Caco-2 (cell line): ENCODE data around the gene FAM170B. TPM values are rescaled to one million over a fixed set of nuclear protein-coding genes. Genes with fewer than 3 reads are reported as not detected.

ENCODE experiments used
- BruUV-seq: library from RNA; stranded (reverse); fragments of 400-500 nt; replicated peaks from 2 replicates; lab custom pipeline; 2021; lab: Mats Ljungman, UMichigan
- CTCF ChIA-PET: fragments of 300-600 bp; sonication (Branson Sonifier 250); formaldehyde crosslinking; loops from one replicate; lab custom pipeline; 2022; ENCODE audit warnings: antibody characterized with exemption; lab: Charles Lee
- POLR2A ChIA-PET: fragments of 300-600 bp; sonication (Branson Sonifier 250); formaldehyde crosslinking; loops from one replicate; lab custom pipeline; 2022; ENCODE audit warnings: antibody characterized with exemption; lab: Charles Lee
- DNase-seq, 2 experiments: peaks; one replicate each; pipeline versions ENCODE4 v3.0.0 to v3.0.0-alpha.2; 2020 to 2022
- H3K27me3 ChIP-seq: replicated peaks from 2 replicates; pipeline ENCODE4 v1.6.0; 2011; ENCODE audit warnings: low read length; ENCODE audit not compliant: control insufficient read depth, insufficient read depth
- H3K36me3 ChIP-seq: 2 replicates; pipeline ENCODE4 v1.5.1; 2011; ENCODE audit warnings: low read length; ENCODE audit not compliant: control insufficient read depth, insufficient read depth
- H3K4me1 ChIP-seq: fragments of 250-450 bp; sonication (Bioruptor Pico); 2 replicates; pipeline ENCODE4 v1.5.1; 2020; ENCODE audit warnings: mild to moderate bottlenecking
- H3K4me3 ChIP-seq: 2 replicates; pipeline ENCODE4 v1.5.1; 2011; ENCODE audit warnings: low read depth, mild to moderate bottlenecking, control low read depth, low read length
- H3K9me3 ChIP-seq: fragments of 250-450 bp; sonication (Bioruptor Pico); 2 replicates; pipeline ENCODE4 v1.5.1; 2020; ENCODE audit warnings: mild to moderate bottlenecking, moderate library complexity
- H3K27ac Mint-ChIP-seq: one replicate; pipeline ENCODE4 v1.8.0; 2022; ENCODE audit warnings: mixed read lengths; ENCODE audit not compliant: unreplicated experiment
- H3K27me3 Mint-ChIP-seq: one replicate; pipeline ENCODE4 v1.8.0; 2022; ENCODE audit warnings: mixed read lengths; ENCODE audit not compliant: insufficient read depth, unreplicated experiment
- H3K36me3 Mint-ChIP-seq: one replicate; pipeline ENCODE4 v1.8.0; 2022; ENCODE audit warnings: mild to moderate bottlenecking, mixed read lengths; ENCODE audit not compliant: insufficient read depth, unreplicated experiment
- H3K4me1 Mint-ChIP-seq: one replicate; pipeline ENCODE4 v1.8.0; 2022; ENCODE audit warnings: low read depth, mixed read lengths; ENCODE audit not compliant: unreplicated experiment
- H3K4me3 Mint-ChIP-seq: one replicate; pipeline ENCODE4 v1.8.0; 2022; ENCODE audit warnings: mild to moderate bottlenecking, moderate library complexity, mixed read lengths; ENCODE audit not compliant: unreplicated experiment
- H3K9me3 Mint-ChIP-seq: one replicate; pipeline ENCODE4 v1.8.0; 2022; ENCODE audit warnings: mixed read lengths; ENCODE audit not compliant: unreplicated experiment
- intact Hi-C: fragments of 100-400 bp; cut with micrococcal nuclease; formaldehyde crosslinking; loops from one replicate; pipeline ENCODE4 v1.10.0; 2022; ENCODE audit not compliant: unreplicated experiment
- total RNA-seq: library from RNA; stranded (reverse); gene quantifications from 2 replicates; pipeline ENCODE4 v1.2.3, GENCODE V29; 2022
- TF ChIP-seq, protein P1 (sequence below), 2 experiments: fragments of 200-600 bp in 1 of 2; IDR thresholded peaks; 1 replicate in 1 of 2; 2 replicates in 1 of 2; pipeline versions ENCODE4 v1.5.1 to v1.8.0; 2011 to 2022; ENCODE audit warnings: antibody characterized with exemption in 1 of 2, control low read depth in 1 of 2, inconsistent platforms in 1 of 2, low read depth in 1 of 2, low read length in 1 of 2, mild to moderate bottlenecking in 1 of 2, moderate library complexity in 1 of 2; ENCODE audit not compliant: insufficient read depth in 1 of 2, severe bottlenecking in 1 of 2, unreplicated experiment in 1 of 2

FAM170B gene
- total RNA-seq, 1 experiment from 2014 or later = not detected

DNA sequence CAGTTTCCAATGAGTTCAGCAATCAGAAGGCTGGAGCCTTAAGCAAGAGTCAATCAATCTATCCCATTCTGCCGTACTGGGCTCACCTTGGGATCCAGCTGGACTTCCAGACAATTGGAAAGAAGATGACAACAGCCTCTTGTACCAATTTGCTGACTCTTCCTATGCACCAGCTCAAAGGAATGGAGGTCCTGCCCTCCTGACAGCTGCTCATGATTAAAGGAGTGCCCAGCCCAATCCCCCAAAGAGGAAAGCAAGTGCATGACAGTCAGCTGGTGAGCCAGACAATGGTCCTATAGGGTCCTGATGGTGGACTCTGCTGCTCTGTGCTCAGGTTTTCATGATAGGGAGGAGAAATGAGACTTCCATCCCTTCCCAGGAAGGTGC lies 43.6 kb downstream of the FAM170B start:
- no peak for DNase-seq
- Histone ChIP-seq H3K4me1 (no peaks in the 10 kb centered on the region), H3K9me3 (peaks cover 9% of the 10 kb centered on the region), H3K36me3 (no peaks in the 10 kb centered on the region), H3K4me3 (no peak overlapping the region), H3K27me3 (peaks cover 1% of the 10 kb centered on the region; the same call in 1 of the 2 replicates)
- H3K4me1 Mint-ChIP-seq = no peaks in the 10 kb centered on the region
- CTCF ChIA-PET = no interaction called here
- peaks cover 29% of the 10 kb centered on the region for H3K27me3 Mint-ChIP-seq
- intact Hi-C loops = no loop called here
- H3K9me3 Mint-ChIP-seq = peaks cover 23% of the 10 kb centered on the region
- POLR2A ChIA-PET = no interaction called here
- H3K27ac Mint-ChIP-seq = no peak overlapping the region
- TF ChIP-seq, protein P1, sequence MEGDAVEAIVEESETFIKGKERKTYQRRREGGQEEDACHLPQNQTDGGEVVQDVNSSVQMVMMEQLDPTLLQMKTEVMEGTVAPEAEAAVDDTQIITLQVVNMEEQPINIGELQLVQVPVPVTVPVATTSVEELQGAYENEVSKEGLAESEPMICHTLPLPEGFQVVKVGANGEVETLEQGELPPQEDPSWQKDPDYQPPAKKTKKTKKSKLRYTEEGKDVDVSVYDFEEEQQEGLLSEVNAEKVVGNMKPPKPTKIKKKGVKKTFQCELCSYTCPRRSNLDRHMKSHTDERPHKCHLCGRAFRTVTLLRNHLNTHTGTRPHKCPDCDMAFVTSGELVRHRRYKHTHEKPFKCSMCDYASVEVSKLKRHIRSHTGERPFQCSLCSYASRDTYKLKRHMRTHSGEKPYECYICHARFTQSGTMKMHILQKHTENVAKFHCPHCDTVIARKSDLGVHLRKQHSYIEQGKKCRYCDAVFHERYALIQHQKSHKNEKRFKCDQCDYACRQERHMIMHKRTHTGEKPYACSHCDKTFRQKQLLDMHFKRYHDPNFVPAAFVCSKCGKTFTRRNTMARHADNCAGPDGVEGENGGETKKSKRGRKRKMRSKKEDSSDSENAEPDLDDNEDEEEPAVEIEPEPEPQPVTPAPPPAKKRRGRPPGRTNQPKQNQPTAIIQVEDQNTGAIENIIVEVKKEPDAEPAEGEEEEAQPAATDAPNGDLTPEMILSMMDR (IDR thresholded peaks at IDR 0.05; ENCODE audit: insufficient read depth in 1 of 2, low read depth in 1 of 2, low read length in 1 of 2, severe bottlenecking in 1 of 2, unreplicated experiment in 1 of 2) = no peak
- BruUV-seq = no TSS peak
- no peak overlapping the region for H3K4me3 Mint-ChIP-seq
- no peaks in the 10 kb centered on the region for H3K36me3 Mint-ChIP-seq

DNA sequence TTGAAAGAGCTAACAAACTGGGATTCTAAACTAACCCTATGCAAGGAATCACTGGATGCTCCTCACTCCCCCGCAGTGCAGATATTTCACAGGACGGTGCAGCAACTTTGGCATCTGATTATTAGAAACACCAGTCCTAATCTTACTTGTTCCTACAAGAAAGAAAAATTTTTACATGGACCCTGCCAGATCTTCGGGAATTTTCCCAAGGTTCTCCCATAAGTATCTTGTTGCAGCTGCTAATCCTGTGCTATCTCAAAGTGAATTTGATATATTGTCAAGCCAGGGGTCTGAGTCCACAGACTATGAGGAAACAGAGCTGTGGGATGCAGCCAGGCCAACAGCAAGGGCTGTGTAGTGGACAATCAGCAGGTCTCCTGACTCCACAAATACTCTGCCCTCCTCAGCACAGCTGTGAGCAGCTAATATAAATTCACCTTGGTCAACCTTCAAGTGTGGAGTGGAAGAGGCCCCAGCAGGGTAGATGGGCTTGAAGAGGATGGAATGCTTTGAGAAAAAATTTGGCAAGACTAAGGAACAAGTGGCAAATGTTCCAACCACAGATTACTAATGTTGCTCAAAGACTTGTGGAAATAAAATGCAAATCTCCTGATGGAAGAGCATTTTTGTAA lies 44.1 kb downstream of the FAM170B start:
- Histone ChIP-seq H3K36me3 (no peaks in the 10 kb centered on the region), H3K9me3 (peaks cover 9% of the 10 kb centered on the region), H3K4me3 (no peak overlapping the region), H3K27me3 (0 out of 2 replicates have a peak, but pooled peaks cover 1% of the 10 kb centered on the region), H3K4me1 (no peaks in the 10 kb centered on the region)
- Mint-ChIP-seq H3K27ac (no peak overlapping the region), H3K9me3 (peaks cover 23% of the 10 kb centered on the region), H3K27me3 (peaks cover 28% of the 10 kb centered on the region), H3K4me1 (no peaks in the 10 kb centered on the region), H3K4me3 (no peak overlapping the region), H3K36me3 (no peaks in the 10 kb centered on the region)
- ChIA-PET POLR2A (no interaction called here), CTCF (no interaction called here)
- no peak for DNase-seq
- TF ChIP-seq, protein P1 (IDR thresholded peaks at IDR 0.05; ENCODE audit: insufficient read depth in 1 of 2, low read depth in 1 of 2, low read length in 1 of 2, severe bottlenecking in 1 of 2, unreplicated experiment in 1 of 2) = no peak
- intact Hi-C loops = no loop called here
- BruUV-seq = no TSS peak

DNA sequence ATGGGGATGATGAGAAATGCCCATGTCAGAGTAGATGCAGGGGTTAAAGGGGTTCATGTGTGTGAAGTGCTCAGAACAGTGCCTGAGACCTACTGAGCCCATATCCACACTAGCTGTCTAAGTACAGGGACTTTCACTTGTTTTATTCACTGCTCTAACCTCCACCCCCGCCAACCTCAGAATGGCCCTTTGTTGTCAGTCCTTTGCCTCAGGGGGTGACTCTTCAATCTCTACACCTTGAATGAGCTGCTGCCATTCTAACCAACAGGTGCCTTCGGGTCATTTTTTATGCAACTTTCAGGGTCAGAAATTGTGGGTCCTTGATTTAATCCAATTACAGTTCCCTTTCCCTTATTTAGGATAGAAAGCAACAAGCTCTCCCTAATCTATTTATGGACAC lies 44.7 kb downstream of the FAM170B start:
- Mint-ChIP-seq H3K9me3 (peaks cover 23% of the 10 kb centered on the region), H3K4me3 (no peak overlapping the region), H3K27ac (no peak overlapping the region), H3K36me3 (no peaks in the 10 kb centered on the region), H3K4me1 (no peaks in the 10 kb centered on the region), H3K27me3 (peaks cover 25% of the 10 kb centered on the region)
- DNase-seq = no peak
- Histone ChIP-seq H3K4me1 (no peaks in the 10 kb centered on the region), H3K4me3 (no peak overlapping the region), H3K36me3 (no peaks in the 10 kb centered on the region), H3K27me3 (0 out of 2 replicates have a peak, but pooled peaks cover 1% of the 10 kb centered on the region), H3K9me3 (peaks cover 9% of the 10 kb centered on the region)
- no TSS peak for BruUV-seq
- CTCF ChIA-PET = no interaction called here
- POLR2A ChIA-PET = no interaction called here
- TF ChIP-seq, protein P1 (IDR thresholded peaks at IDR 0.05; ENCODE audit: insufficient read depth in 1 of 2, low read depth in 1 of 2, low read length in 1 of 2, severe bottlenecking in 1 of 2, unreplicated experiment in 1 of 2) = no peak
- intact Hi-C loops = no loop called here
